ENCODE measurements around the gene DCAF7.

Gene DCAF7

GRCh38 chr17:63629627-63630026, 79.3 kb downstream of the DCAF7 start:
- no peak for DNase-seq (ENCODE audit: extremely low read depth, low read depth)
- TF ChIP-seq, protein P1, sequence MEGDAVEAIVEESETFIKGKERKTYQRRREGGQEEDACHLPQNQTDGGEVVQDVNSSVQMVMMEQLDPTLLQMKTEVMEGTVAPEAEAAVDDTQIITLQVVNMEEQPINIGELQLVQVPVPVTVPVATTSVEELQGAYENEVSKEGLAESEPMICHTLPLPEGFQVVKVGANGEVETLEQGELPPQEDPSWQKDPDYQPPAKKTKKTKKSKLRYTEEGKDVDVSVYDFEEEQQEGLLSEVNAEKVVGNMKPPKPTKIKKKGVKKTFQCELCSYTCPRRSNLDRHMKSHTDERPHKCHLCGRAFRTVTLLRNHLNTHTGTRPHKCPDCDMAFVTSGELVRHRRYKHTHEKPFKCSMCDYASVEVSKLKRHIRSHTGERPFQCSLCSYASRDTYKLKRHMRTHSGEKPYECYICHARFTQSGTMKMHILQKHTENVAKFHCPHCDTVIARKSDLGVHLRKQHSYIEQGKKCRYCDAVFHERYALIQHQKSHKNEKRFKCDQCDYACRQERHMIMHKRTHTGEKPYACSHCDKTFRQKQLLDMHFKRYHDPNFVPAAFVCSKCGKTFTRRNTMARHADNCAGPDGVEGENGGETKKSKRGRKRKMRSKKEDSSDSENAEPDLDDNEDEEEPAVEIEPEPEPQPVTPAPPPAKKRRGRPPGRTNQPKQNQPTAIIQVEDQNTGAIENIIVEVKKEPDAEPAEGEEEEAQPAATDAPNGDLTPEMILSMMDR (IDR thresholded peaks at IDR 0.05; ENCODE audit: low read depth, low read length, missing control alignments): no peak
- H3K4me3 ChIP-seq (replicated peaks; ENCODE audit: low read depth, low read length): no peak overlapping the region

DNA sequence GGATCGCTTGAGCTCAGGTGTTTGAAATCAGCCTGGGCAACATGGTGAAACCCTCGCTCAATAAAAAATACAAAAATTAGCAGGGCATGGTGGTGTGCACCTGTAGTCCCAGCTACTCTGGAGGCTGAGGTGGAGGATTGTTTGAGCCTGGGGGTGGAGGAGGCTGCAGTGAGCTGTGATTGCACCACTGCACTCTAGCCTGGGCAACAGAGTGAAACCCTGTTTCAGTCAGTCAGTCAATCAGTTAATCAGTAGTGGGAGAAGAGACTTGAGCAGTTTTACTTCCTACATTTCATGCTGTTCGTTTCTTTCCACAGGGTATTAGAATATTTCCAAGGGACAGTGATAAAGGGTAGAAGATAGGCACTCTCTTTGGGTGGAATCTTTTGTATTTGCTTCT, 80.8 kb downstream of the DCAF7 start:
- TF ChIP-seq, protein P1 (IDR thresholded peaks at IDR 0.05; ENCODE audit: low read depth, low read length, missing control alignments): no peak
- H3K4me3 ChIP-seq (replicated peaks; ENCODE audit: low read depth, low read length): no peak overlapping the region

GRCh38 chr17:63631626-63632025, 81.3 kb downstream of the DCAF7 start:
- no peak for DNase-seq (ENCODE audit: extremely low read depth, low read depth)
- H3K4me3 ChIP-seq (replicated peaks; ENCODE audit: low read depth, low read length): no peak overlapping the region
- TF ChIP-seq, protein P1 (IDR thresholded peaks at IDR 0.05; ENCODE audit: low read depth, low read length, missing control alignments): no peak

More for the DNA sequence above, 80.8 kb downstream of the DCAF7 start:
- no peak for DNase-seq (ENCODE audit: extremely low read depth, low read depth)

GRCh38 chr17:63633742-63634141, 83.5 kb downstream of the DCAF7 start:
- no peak overlapping the region for H3K4me3 ChIP-seq (replicated peaks; ENCODE audit: low read depth, low read length)
- TF ChIP-seq, protein P1 (IDR thresholded peaks at IDR 0.05; ENCODE audit: low read depth, low read length, missing control alignments): no peak
- no peak for DNase-seq (ENCODE audit: extremely low read depth, low read depth)

DNA sequence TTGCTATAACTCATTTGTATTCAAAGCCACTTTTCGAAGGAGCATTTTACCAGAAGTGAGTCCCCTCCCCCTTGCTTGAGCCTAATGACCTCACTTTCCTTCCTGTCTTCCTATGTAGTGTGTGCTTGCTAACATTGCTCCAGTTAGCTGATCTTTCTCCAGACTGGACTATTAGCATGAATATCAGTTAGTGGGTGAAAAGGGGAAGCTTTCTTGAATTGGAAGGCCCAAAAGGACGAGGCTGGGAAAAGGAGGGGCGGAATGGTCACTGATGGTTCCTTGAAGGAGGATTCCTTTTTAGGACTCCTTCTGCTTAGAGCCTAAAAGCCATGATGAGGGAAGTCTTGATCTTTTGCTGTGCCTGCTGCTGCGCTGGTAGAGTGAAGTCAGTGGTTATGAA, 83.9 kb downstream of the DCAF7 start:
- H3K4me3 ChIP-seq (replicated peaks; ENCODE audit: low read depth, low read length): no peak overlapping the region
- DNase-seq (ENCODE audit: extremely low read depth, low read depth): no peak
- TF ChIP-seq, protein P1 (IDR thresholded peaks at IDR 0.05; ENCODE audit: low read depth, low read length, missing control alignments): no peak

GRCh38 chr17:63634816-63635215, 84.5 kb downstream of the DCAF7 start:
- H3K4me3 ChIP-seq (replicated peaks; ENCODE audit: low read depth, low read length): no peak overlapping the region

GRCh38 chr17:63635290-63635689, 85.0 kb downstream of the DCAF7 start:
- no peak for DNase-seq (ENCODE audit: extremely low read depth, low read depth)
- H3K4me3 ChIP-seq (replicated peaks; ENCODE audit: low read depth, low read length): no peak overlapping the region
- TF ChIP-seq, protein P1 (IDR thresholded peaks at IDR 0.05; ENCODE audit: low read depth, low read length, missing control alignments): no peak

More at GRCh38 chr17:63634816-63635215, 84.5 kb downstream of the DCAF7 start:
- DNase-seq (ENCODE audit: extremely low read depth, low read depth): no peak
- TF ChIP-seq, protein P1 (IDR thresholded peaks at IDR 0.05; ENCODE audit: low read depth, low read length, missing control alignments): no peak

All from HFF-Myc (cell line).